Type B pancreatic cell (in vitro differentiated cells): ENCODE measurements around the gene RGS9. TPM values are rescaled to one million over a fixed set of nuclear protein-coding genes. Genes with fewer than 3 reads are reported as not detected.

Experiments used
- DNase-seq: peaks from one replicate; pipeline ENCODE4 v3.0.0; 2021; ENCODE audit warnings: mixed read lengths; ENCODE audit not compliant: unreplicated experiment; ENCODE audit errors: extremely low spot score
- H3K27ac Mint-ChIP-seq: 2 replicates; pipeline ENCODE4 v1.8.0; 2021; ENCODE audit warnings: mild to moderate bottlenecking, mixed read lengths
- H3K27me3 Mint-ChIP-seq: 2 replicates; pipeline ENCODE4 v1.8.0; 2021; ENCODE audit warnings: mixed read lengths
- H3K36me3 Mint-ChIP-seq: 2 replicates; pipeline ENCODE4 v1.8.0; 2021; ENCODE audit warnings: mixed read lengths
- H3K4me1 Mint-ChIP-seq: one replicate; pipeline ENCODE4 v1.8.0; 2021; ENCODE audit warnings: mixed read lengths; ENCODE audit not compliant: unreplicated experiment
- H3K4me3 Mint-ChIP-seq: 2 replicates; pipeline ENCODE4 v1.8.0; 2021; ENCODE audit warnings: mild to moderate bottlenecking, mixed read lengths
- H3K9me3 Mint-ChIP-seq: 2 replicates; pipeline ENCODE4 v1.8.0; 2021; ENCODE audit warnings: mixed read lengths
- total RNA-seq: library from RNA; stranded (reverse); gene quantifications from 2 replicates; pipeline ENCODE4 v1.2.1, GENCODE V29; 2021; ENCODE audit warnings: low replicate concordance
- TF ChIP-seq, protein P1 (sequence below): fragments of 200-600 bp; sonication (generic); conservative IDR thresholded peaks from 2 replicates; pipeline ENCODE4 v1.5.0; 2021; ENCODE audit warnings: antibody characterized with exemption, mild to moderate bottlenecking

Gene RGS9
- total RNA-seq, 1 donor from 2014 or later, result 5.5 TPM

DNA sequence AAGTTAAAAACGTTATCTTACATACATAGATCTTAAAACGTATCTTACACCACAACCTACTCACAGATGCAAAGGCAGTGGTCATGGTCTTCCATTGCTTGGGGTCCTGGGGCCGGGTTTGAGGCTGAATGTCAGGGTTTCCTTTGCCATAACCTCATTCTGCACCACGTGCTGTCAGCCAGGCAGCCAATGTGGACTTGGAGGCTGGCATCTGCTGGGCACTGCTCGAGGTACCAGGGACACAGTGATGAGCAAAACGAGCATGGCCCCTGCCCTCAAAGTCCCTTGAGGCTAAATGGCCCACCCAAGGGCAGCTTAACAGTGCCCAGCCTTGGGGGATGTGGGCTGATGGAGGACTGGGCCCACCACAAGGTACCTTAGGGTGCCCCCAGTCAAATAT, 35.8 kb upstream of the RGS9 start:
- H3K4me1 Mint-ChIP-seq, result peaks cover 18% of the 10 kb centered on the region

DNA sequence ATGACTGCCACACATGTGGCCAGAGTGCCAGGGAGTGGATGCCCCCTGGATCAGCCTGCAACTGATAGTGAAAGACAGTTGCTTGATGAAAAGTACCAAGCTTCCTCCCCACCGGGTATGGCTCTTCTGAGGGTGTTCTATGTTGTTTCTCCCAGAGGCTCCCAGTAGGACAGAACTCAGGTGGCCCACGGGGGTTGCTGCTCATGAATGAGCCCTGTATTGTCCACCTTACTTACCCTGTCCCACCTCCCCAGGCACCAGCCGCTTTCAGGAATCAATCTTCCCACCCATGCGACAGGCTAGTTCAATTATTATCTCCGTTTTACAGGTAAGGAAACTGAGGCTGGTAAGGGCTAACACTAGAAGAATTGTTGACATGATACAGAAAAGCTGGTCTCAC, 34.9 kb upstream of the RGS9 start:
- TF ChIP-seq, protein P1, sequence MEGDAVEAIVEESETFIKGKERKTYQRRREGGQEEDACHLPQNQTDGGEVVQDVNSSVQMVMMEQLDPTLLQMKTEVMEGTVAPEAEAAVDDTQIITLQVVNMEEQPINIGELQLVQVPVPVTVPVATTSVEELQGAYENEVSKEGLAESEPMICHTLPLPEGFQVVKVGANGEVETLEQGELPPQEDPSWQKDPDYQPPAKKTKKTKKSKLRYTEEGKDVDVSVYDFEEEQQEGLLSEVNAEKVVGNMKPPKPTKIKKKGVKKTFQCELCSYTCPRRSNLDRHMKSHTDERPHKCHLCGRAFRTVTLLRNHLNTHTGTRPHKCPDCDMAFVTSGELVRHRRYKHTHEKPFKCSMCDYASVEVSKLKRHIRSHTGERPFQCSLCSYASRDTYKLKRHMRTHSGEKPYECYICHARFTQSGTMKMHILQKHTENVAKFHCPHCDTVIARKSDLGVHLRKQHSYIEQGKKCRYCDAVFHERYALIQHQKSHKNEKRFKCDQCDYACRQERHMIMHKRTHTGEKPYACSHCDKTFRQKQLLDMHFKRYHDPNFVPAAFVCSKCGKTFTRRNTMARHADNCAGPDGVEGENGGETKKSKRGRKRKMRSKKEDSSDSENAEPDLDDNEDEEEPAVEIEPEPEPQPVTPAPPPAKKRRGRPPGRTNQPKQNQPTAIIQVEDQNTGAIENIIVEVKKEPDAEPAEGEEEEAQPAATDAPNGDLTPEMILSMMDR, result no peak
- Mint-ChIP-seq H3K4me1 (peaks cover 18% of the 10 kb centered on the region), H3K27me3 (no peaks in the 10 kb centered on the region), H3K27ac (no peak overlapping the region), H3K4me3 (no peak overlapping the region), H3K9me3 (no peaks in the 10 kb centered on the region), H3K36me3 (no peaks in the 10 kb centered on the region)
- no peak for DNase-seq

More for the DNA sequence above, 35.8 kb upstream of the RGS9 start:
- Mint-ChIP-seq H3K36me3 (no peaks in the 10 kb centered on the region), H3K27me3 (no peaks in the 10 kb centered on the region), H3K9me3 (no peaks in the 10 kb centered on the region), H3K4me3 (peak overlapping the region; percentile 82), H3K27ac (peak overlapping the region; percentile 39)
- TF ChIP-seq, protein P1, result no peak
- no peak for DNase-seq

DNA sequence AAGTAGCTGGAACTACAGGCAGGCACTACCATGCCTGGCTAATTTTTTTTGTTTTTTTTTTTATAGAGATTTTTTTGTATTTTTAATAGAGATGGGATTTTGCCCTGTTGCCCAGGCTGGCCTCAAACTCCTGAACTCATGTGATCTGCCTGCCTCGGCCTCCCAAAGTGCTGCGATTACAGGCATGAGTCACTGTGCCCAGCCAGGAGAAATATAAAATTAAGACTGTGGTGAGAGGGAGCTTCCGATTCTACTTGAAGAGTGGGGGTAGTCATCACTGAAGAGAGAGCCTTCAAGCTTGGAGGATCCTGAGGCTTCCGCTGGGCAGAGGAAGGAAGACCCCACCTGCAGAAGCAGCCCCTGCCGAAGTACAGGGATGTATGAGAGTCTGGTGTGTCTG, 34.4 kb upstream of the RGS9 start:
- DNase-seq, result no peak
- no peaks in the 10 kb centered on the region for H3K36me3 Mint-ChIP-seq
- H3K4me1 Mint-ChIP-seq, result peaks cover 18% of the 10 kb centered on the region
- no peaks in the 10 kb centered on the region for H3K9me3 Mint-ChIP-seq
- H3K27ac Mint-ChIP-seq, result no peak overlapping the region
- H3K27me3 Mint-ChIP-seq, result no peaks in the 10 kb centered on the region
- H3K4me3 Mint-ChIP-seq, result no peak overlapping the region
- TF ChIP-seq, protein P1, result no peak

DNA sequence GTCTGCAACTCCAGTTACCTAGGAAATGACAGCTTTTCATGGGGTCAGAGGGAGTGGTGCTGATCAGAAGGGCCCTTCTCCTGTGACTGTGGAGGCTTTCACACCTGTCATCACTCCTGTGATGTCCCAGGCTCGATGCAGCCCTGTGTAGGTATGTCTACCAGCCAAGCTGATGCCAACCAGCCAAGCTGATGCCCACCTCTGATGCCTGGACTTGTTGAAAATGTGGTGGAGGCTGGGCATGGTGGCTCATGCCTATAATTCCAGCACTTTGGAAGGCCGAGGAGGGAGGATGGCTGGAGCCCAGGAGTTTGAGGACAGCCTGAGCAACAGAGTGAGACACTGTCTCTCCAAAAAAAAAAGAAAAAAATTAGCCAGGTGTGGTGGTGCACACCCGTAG, 33.7 kb upstream of the RGS9 start:
- peaks cover 18% of the 10 kb centered on the region for H3K4me1 Mint-ChIP-seq
- TF ChIP-seq, protein P1, result no peak

DNA sequence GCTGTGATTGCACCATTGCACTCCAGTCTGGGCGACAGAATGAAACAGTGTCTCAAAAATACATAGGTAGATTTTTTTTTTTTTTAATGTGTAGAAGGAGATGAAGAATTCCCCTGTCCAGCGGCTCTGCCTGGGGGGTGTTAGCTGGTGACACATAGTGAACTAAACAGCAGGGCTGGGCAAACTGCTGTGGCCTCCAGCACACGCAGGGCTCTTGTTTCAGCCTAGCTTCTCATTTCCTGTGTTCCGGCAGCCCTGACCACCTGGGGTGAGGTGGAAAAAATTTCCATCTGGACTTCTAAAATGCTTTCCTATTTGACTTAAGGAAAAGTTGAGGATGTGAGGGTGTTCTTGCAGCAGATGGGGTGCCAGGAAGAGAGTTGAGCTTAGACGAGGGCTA, 33.3 kb upstream of the RGS9 start:
- H3K4me1 Mint-ChIP-seq, result peaks cover 18% of the 10 kb centered on the region
- no peak overlapping the region for H3K4me3 Mint-ChIP-seq
- no peak overlapping the region for H3K27ac Mint-ChIP-seq
- TF ChIP-seq, protein P1, result no peak
- H3K9me3 Mint-ChIP-seq, result no peaks in the 10 kb centered on the region
- H3K27me3 Mint-ChIP-seq, result no peaks in the 10 kb centered on the region
- no peak for DNase-seq
- no peaks in the 10 kb centered on the region for H3K36me3 Mint-ChIP-seq

More for the DNA sequence above, 33.7 kb upstream of the RGS9 start:
- H3K36me3 Mint-ChIP-seq, result no peaks in the 10 kb centered on the region
- no peaks in the 10 kb centered on the region for H3K9me3 Mint-ChIP-seq
- DNase-seq, result no peak
- no peaks in the 10 kb centered on the region for H3K27me3 Mint-ChIP-seq
- H3K4me3 Mint-ChIP-seq, result no peak overlapping the region
- H3K27ac Mint-ChIP-seq, result no peak overlapping the region

DNA sequence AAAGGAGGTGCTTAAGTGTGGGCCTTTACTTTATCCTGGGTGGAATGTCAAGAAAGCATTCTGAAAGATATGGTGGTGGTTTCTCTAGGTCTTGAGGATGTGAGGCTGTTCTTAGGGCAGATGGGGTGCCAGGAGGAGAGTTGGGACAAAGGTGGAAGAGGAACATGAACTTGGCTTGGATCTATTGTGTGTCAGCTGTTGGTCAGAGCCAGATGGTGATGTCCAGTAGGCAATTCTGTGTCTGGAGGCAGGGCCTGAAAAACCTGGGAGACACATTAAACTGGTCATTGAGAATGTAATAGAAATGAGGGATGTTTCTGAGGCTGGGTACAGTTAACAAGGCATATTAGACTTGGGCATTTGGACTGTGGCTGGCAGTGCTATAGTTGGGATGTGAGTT, 32.6 kb upstream of the RGS9 start:
- DNase-seq, result no peak
- H3K27ac Mint-ChIP-seq, result no peak overlapping the region
- H3K4me1 Mint-ChIP-seq, result peaks cover 18% of the 10 kb centered on the region
- TF ChIP-seq, protein P1, result no peak
- H3K27me3 Mint-ChIP-seq, result no peaks in the 10 kb centered on the region
- no peak overlapping the region for H3K4me3 Mint-ChIP-seq
- H3K36me3 Mint-ChIP-seq, result no peaks in the 10 kb centered on the region
- no peaks in the 10 kb centered on the region for H3K9me3 Mint-ChIP-seq
